Hepatocyte (in vitro differentiated cells): ENCODE results near the gene OPN3. TPM values are rescaled to one million over a fixed set of nuclear protein-coding genes. Genes with fewer than 3 reads are reported as not detected.
"Not testable (repeated sequence)": the region's sequence is repeated elsewhere in the genome, so short reads cannot be mapped to it uniquely, and the experiment has no call there.

ENCODE experiments used
- DNase-seq: peaks from one replicate; pipeline ENCODE4 v3.0.0-alpha.2; 2016; ENCODE audit warnings: low spot score
- H2AFZ ChIP-seq: fragments of 200-600 bp; sonication (generic); 2 replicates; pipeline ENCODE4 v1.6.0; 2016; ENCODE audit warnings: antibody characterized with exemption, mild to moderate bottlenecking
- H3K27ac ChIP-seq: fragments of 200-600 bp; sonication (generic); 2 replicates; pipeline ENCODE4 v1.5.1; 2016; ENCODE audit warnings: mild to moderate bottlenecking
- H3K27me3 ChIP-seq: fragments of 200-600 bp; sonication (generic); 2 replicates; pipeline ENCODE4 v1.6.1; 2016
- H3K36me3 ChIP-seq: fragments of 200-600 bp; sonication (generic); replicated peaks from 2 replicates; pipeline ENCODE4 v1.5.1; 2016; ENCODE audit warnings: low read depth; ENCODE audit not compliant: insufficient read depth
- H3K4me1 ChIP-seq: fragments of 200-600 bp; sonication (generic); 2 replicates; pipeline ENCODE4 v1.5.1; 2016; ENCODE audit warnings: mild to moderate bottlenecking, moderate library complexity; ENCODE audit not compliant: insufficient read depth
- H3K4me2 ChIP-seq: fragments of 200-600 bp; sonication (generic); 2 replicates; pipeline ENCODE4 v1.6.0; 2016
- H3K4me3 ChIP-seq: fragments of 200-600 bp; sonication (generic); 2 replicates; pipeline ENCODE4 v1.5.1; 2016; ENCODE audit warnings: mild to moderate bottlenecking
- H3K79me2 ChIP-seq: fragments of 200-600 bp; sonication (generic); 2 replicates; pipeline ENCODE4 v1.6.0; 2017; ENCODE audit warnings: mild to moderate bottlenecking
- H3K9me2 ChIP-seq: fragments of 200-600 bp; sonication (generic); replicated peaks from 2 replicates; pipeline ENCODE4 v1.6.0; 2017; ENCODE audit warnings: mild to moderate bottlenecking; ENCODE audit not compliant: insufficient read depth
- H3K9me3 ChIP-seq: fragments of 200-600 bp; sonication (generic); 2 replicates; pipeline ENCODE4 v1.5.1; 2016; ENCODE audit warnings: low read depth, mild to moderate bottlenecking
- H4K20me1 ChIP-seq: fragments of 200-600 bp; sonication (generic); 2 replicates; pipeline ENCODE4 v1.6.0; 2016; ENCODE audit warnings: mild to moderate bottlenecking; ENCODE audit not compliant: insufficient read depth, poor library complexity, severe bottlenecking
- EZH2 ChIP-seq: fragments of 200-600 bp; sonication (generic); IDR thresholded peaks from 2 replicates; pipeline ENCODE4 v1.6.1; 2016; ENCODE audit warnings: antibody characterized with exemption, mild to moderate bottlenecking, borderline replicate concordance
- EZH2phosphoT487 ChIP-seq: fragments of 200-600 bp; sonication (generic); IDR thresholded peaks from one replicate; pipeline ENCODE4 v1.6.1; 2018; ENCODE audit warnings: antibody characterized with exemption, mild to moderate bottlenecking, low read depth, moderate library complexity; ENCODE audit not compliant: unreplicated experiment, severe bottlenecking
- WGBS: methylation state at CpG from one replicate; pipeline ENCODE4 v1.1.6; 2016; ENCODE audit warnings: low lambda C conversion rate; ENCODE audit errors: missing lambda C conversion rate; 5-methylcytosine and 5-hydroxymethylcytosine counted together
- polyA plus RNA-seq: library from polyadenylated mRNA; unstranded; fragments of >200 nt; fragmentation: Nextera tagmentation; extraction: Ambion mirVana; gene quantifications from 2 replicates; pipeline ENCODE4 v1.2.1, GENCODE V29; 2016
- total RNA-seq: library from RNA; depleted of rRNA; stranded (reverse); fragments of >200 nt; gene quantifications from 2 replicates; pipeline ENCODE4 v1.2.3, GENCODE V29; 2014
- TF ChIP-seq, protein P1 (sequence below): fragments of 200-600 bp; sonication (generic); IDR thresholded peaks from 2 replicates; pipeline ENCODE4 v1.5.1; 2016; ENCODE audit warnings: antibody characterized with exemption, mild to moderate bottlenecking; ENCODE audit not compliant: poor library complexity

The OPN3 gene
- total and polyA plus RNA-seq, 2 experiments from 2014 or later: 40.0 to 75.8 TPM

- Histone ChIP-seq H3K36me3 (no peaks in the 10 kb centered on the region), H3K9me3 (no peaks in the 10 kb centered on the region), H3K9me2 (no peaks in the 10 kb centered on the region), H3K4me2 (no peak overlapping the region), H2AFZ (no peak overlapping the region), H3K4me1 (no peaks in the 10 kb centered on the region), H3K79me2 (no peaks in the 10 kb centered on the region), H4K20me1 (no peaks in the 10 kb centered on the region), H3K27ac (no peak overlapping the region), H3K4me3 (no peak overlapping the region), H3K27me3 (no peaks in the 10 kb centered on the region)
- 96% methylated on average over 2 of the region's 2 CpGs for WGBS
- DNase-seq: no peak
- TF ChIP-seq EZH2 (no peak), EZH2phosphoT487 (no peak)
- TF ChIP-seq, protein P1, sequence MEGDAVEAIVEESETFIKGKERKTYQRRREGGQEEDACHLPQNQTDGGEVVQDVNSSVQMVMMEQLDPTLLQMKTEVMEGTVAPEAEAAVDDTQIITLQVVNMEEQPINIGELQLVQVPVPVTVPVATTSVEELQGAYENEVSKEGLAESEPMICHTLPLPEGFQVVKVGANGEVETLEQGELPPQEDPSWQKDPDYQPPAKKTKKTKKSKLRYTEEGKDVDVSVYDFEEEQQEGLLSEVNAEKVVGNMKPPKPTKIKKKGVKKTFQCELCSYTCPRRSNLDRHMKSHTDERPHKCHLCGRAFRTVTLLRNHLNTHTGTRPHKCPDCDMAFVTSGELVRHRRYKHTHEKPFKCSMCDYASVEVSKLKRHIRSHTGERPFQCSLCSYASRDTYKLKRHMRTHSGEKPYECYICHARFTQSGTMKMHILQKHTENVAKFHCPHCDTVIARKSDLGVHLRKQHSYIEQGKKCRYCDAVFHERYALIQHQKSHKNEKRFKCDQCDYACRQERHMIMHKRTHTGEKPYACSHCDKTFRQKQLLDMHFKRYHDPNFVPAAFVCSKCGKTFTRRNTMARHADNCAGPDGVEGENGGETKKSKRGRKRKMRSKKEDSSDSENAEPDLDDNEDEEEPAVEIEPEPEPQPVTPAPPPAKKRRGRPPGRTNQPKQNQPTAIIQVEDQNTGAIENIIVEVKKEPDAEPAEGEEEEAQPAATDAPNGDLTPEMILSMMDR: no peak
These were observed 42.8 kb upstream of the OPN3 start for GRCh38 chr1:241682921-241683320.

GRCh38 chr1:241681861-241682448 is 41.8 kb upstream of the OPN3 start:
- not testable (repeated sequence) for H3K4me3 ChIP-seq, H3K36me3 ChIP-seq, DNase-seq, H3K9me3 ChIP-seq, H3K4me2 ChIP-seq, H3K9me2 ChIP-seq, H3K4me1 ChIP-seq, H2AFZ ChIP-seq, H3K79me2 ChIP-seq, H4K20me1 ChIP-seq, H3K27me3 ChIP-seq, H3K27ac ChIP-seq
- 60% methylated on average over 4 of the region's 4 CpGs for WGBS

DNA sequence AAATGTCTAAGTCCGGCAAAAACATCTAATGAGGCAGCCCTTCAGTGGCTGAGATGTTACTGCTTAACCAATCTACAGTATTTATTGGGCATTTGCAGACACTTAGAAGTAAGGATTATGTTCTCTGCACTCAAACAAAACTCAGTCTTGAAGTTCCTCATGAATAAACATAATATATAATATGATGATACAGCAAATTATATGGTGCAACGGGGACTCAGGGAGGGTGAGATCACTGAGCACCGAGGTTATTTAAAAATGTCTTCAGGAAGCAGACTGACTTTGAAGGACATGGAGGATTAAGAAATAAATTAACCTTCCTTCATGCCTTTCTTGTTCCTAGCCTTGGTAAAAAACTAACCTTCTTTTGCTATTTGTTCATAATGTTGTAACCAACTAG is 39.8 kb upstream of the OPN3 start:
- Histone ChIP-seq H3K79me2 (no peaks in the 10 kb centered on the region), H3K4me2 (no peak overlapping the region), H3K27ac (no peak overlapping the region), H3K27me3 (no peaks in the 10 kb centered on the region), H3K36me3 (no peaks in the 10 kb centered on the region), H2AFZ (no peak overlapping the region), H3K4me3 (no peak overlapping the region), H3K9me2 (no peaks in the 10 kb centered on the region), H3K4me1 (no peaks in the 10 kb centered on the region), H3K9me3 (no peaks in the 10 kb centered on the region), H4K20me1 (no peaks in the 10 kb centered on the region)
- TF ChIP-seq, protein P1: no peak
- TF ChIP-seq EZH2phosphoT487 (no peak), EZH2 (no peak)
- no peak for DNase-seq
- WGBS: 83% methylated on average over 3 of the region's 3 CpGs

DNA sequence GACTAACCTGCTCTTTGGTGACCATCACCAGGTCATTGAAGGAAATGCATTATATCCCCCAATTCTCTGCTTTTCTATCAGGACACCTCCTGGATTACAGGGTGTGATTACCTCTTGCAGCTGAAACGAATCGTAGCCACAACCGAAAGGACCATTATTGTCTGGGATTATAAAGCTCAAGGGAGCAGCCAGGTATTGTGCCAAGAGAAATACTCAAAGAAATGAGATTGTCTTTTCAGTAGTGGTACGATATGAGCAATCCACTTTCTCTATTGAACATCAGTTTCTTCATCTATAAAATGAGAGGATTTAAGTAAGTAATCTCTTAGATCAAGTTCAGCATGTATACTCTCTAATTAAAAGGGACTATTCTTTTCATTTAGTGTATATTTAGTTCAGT is 39.2 kb upstream of the OPN3 start:
- Histone ChIP-seq H4K20me1 (no peaks in the 10 kb centered on the region), H2AFZ (no peak overlapping the region), H3K4me2 (no peak overlapping the region), H3K4me1 (no peaks in the 10 kb centered on the region), H3K4me3 (no peak overlapping the region), H3K27me3 (no peaks in the 10 kb centered on the region), H3K27ac (no peak overlapping the region), H3K9me3 (no peaks in the 10 kb centered on the region), H3K79me2 (no peaks in the 10 kb centered on the region), H3K9me2 (no peaks in the 10 kb centered on the region), H3K36me3 (no peaks in the 10 kb centered on the region)
- DNase-seq: no peak
- 87% methylated on average over 4 of the region's 4 CpGs for whole genome bisulfite sequencing
- TF ChIP-seq EZH2: no peak
- TF ChIP-seq, protein P1: no peak
- no peak for TF ChIP-seq EZH2phosphoT487
